GM23338 (cell line): Measurements from ENCODE around the gene TMC2.

Experiments
- CREB1 ChIP-seq: fragments of 250-450 bp; sonication (Bioruptor Pico); IDR thresholded peaks from 2 replicates; pipeline ENCODE4 v1.5.0; 2020; ENCODE audit warnings: low read depth, mild to moderate bottlenecking, moderate library complexity
- EZH2 ChIP-seq: fragments of 200-600 bp; sonication (generic); IDR thresholded peaks from one replicate; pipeline ENCODE4 v1.8.0; 2017; ENCODE audit warnings: antibody characterized with exemption, mild to moderate bottlenecking, low read depth; ENCODE audit not compliant: unreplicated experiment
- EZH2phosphoT487 ChIP-seq: fragments of 200-600 bp; sonication (generic); IDR thresholded peaks from one replicate; pipeline ENCODE4 v1.8.1; 2018; ENCODE audit warnings: antibody characterized with exemption; ENCODE audit not compliant: unreplicated experiment
- JUNB ChIP-seq: IDR thresholded peaks from one replicate; pipeline ENCODE4 v1.6.1; 2016; ENCODE audit warnings: antibody characterized with exemption; ENCODE audit not compliant: unreplicated experiment
- POLR2AphosphoS5 ChIP-seq: IDR thresholded peaks from 2 replicates; pipeline ENCODE4 v1.6.1; 2016; ENCODE audit warnings: antibody characterized with exemption, low read depth
- TF ChIP-seq, protein P1 (sequence below), 2 experiments: fragments of 200-600 bp in 1 of 2; sonication (generic) in 1 of 2; conservative IDR thresholded peaks; 2 replicates each; pipeline versions ENCODE4 v1.5.1 to v1.6.1; 2016 to 2017; ENCODE audit warnings: antibody characterized with exemption in 2 of 2, low read depth in 2 of 2, mild to moderate bottlenecking in 2 of 2, moderate library complexity in 1 of 2
- TF ChIP-seq, protein P2 (sequence below): IDR thresholded peaks from one replicate; pipeline ENCODE4 v1.6.1; 2018; ENCODE audit warnings: antibody characterized with exemption; ENCODE audit not compliant: unreplicated experiment

DNA sequence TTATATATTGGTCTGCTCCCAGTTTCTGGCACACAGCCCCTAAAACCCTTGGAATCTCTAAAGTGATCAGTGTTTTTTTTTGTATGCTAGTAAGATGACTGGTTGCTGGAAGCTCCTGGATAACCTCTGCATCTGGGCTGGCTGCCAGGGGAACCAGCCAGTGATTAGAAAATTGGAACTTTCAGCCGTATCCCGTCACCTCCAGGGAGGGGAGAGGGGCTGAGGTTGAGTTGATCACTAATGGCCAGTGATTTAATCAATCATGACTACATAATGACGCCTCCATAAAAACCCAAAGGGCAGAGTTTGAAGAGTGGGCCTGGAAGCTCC is 68.1 kb downstream of the TMC2 start:
- TF ChIP-seq, protein P1, sequence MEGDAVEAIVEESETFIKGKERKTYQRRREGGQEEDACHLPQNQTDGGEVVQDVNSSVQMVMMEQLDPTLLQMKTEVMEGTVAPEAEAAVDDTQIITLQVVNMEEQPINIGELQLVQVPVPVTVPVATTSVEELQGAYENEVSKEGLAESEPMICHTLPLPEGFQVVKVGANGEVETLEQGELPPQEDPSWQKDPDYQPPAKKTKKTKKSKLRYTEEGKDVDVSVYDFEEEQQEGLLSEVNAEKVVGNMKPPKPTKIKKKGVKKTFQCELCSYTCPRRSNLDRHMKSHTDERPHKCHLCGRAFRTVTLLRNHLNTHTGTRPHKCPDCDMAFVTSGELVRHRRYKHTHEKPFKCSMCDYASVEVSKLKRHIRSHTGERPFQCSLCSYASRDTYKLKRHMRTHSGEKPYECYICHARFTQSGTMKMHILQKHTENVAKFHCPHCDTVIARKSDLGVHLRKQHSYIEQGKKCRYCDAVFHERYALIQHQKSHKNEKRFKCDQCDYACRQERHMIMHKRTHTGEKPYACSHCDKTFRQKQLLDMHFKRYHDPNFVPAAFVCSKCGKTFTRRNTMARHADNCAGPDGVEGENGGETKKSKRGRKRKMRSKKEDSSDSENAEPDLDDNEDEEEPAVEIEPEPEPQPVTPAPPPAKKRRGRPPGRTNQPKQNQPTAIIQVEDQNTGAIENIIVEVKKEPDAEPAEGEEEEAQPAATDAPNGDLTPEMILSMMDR (conservative IDR thresholded peaks at IDR 0.05; ENCODE audit: low read depth in 2 of 2): no peak
- TF ChIP-seq EZH2phosphoT487: no peak
- no peak for TF ChIP-seq POLR2AphosphoS5
- no peak for TF ChIP-seq EZH2
- TF ChIP-seq JUNB: no peak
- TF ChIP-seq, protein P2, sequence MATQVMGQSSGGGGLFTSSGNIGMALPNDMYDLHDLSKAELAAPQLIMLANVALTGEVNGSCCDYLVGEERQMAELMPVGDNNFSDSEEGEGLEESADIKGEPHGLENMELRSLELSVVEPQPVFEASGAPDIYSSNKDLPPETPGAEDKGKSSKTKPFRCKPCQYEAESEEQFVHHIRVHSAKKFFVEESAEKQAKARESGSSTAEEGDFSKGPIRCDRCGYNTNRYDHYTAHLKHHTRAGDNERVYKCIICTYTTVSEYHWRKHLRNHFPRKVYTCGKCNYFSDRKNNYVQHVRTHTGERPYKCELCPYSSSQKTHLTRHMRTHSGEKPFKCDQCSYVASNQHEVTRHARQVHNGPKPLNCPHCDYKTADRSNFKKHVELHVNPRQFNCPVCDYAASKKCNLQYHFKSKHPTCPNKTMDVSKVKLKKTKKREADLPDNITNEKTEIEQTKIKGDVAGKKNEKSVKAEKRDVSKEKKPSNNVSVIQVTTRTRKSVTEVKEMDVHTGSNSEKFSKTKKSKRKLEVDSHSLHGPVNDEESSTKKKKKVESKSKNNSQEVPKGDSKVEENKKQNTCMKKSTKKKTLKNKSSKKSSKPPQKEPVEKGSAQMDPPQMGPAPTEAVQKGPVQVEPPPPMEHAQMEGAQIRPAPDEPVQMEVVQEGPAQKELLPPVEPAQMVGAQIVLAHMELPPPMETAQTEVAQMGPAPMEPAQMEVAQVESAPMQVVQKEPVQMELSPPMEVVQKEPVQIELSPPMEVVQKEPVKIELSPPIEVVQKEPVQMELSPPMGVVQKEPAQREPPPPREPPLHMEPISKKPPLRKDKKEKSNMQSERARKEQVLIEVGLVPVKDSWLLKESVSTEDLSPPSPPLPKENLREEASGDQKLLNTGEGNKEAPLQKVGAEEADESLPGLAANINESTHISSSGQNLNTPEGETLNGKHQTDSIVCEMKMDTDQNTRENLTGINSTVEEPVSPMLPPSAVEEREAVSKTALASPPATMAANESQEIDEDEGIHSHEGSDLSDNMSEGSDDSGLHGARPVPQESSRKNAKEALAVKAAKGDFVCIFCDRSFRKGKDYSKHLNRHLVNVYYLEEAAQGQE: no peak
- no peak for TF ChIP-seq CREB1 (CRISPR knock-in tag)
